ENCODE results near the gene SPECC1L.

- no peak for TF ChIP-seq POLR2A (IDR thresholded peaks at IDR 0.05; ENCODE audit: low read length)
- no peak for TF ChIP-seq GATA1 (IDR thresholded peaks at IDR 0.05; ENCODE audit: low read depth, low read length)
Measured at GRCh38 chr22:24310969-24311368, 40.3 kb downstream of the SPECC1L start.
